GM20431 (cell line): ENCODE data around the gene SORBS1.

Experiments
- in situ Hi-C: fragments of 300-500 bp; cut with MseI, MboI; formaldehyde crosslinking; loops from one replicate; pipeline ENCODE4 v1.15.0; 2020; ENCODE audit warnings: low sequenced_read_pairs; ENCODE audit not compliant: unreplicated experiment

SORBS1 gene

GRCh38 chr10:95561177-95561863, at the start of gene SORBS1:
SORBS1 (minus strand) TSS chr10:95561371; CDS start chr10:95441135, 120,236 bp downstream.
- in situ Hi-C loops, result no loop called here

- in situ Hi-C loops, result no loop called here
These were observed 49.6 kb upstream of the SORBS1 start for GRCh38 chr10:95610727-95611126.

GRCh38 chr10:95606922-95607321, 45.8 kb upstream of the SORBS1 start:
- in situ Hi-C loops, result loop anchor here (10.0 kb wide), 1 partner anchor 172 kb away; no protein-coding TSS in a partner anchor

GRCh38 chr10:95605163-95605562, 44.0 kb upstream of the SORBS1 start:
- in situ Hi-C loops, result loop anchor here (10.0 kb wide), 1 partner anchor 170 kb away; no protein-coding TSS in a partner anchor

- in situ Hi-C loops, result loop anchor here (10.0 kb wide), 1 partner anchor 170 kb away; no protein-coding TSS in a partner anchor
These were observed 43.5 kb upstream of the SORBS1 start for GRCh38 chr10:95604630-95605029.

GRCh38 chr10:95602382-95602781, 41.2 kb upstream of the SORBS1 start:
- in situ Hi-C loops, result loop anchor here (10.0 kb wide), 1 partner anchor 168 kb away; no protein-coding TSS in a partner anchor

GRCh38 chr10:95601116-95601719, 40.0 kb upstream of the SORBS1 start:
- in situ Hi-C loops, result loop anchor here (10.0 kb wide), 1 partner anchor 166 kb away; no protein-coding TSS in a partner anchor

- in situ Hi-C loops, result loop anchor here (10.0 kb wide), 1 partner anchor 165 kb away; no protein-coding TSS in a partner anchor
These were observed 39.0 kb upstream of the SORBS1 start for GRCh38 chr10:95600158-95600557.

- in situ Hi-C loops, result no loop called here
These were observed 36.6 kb upstream of the SORBS1 start for GRCh38 chr10:95597788-95598187.

GRCh38 chr10:95588025-95588424, 26.9 kb upstream of the SORBS1 start:
- in situ Hi-C loops, result no loop called here

- in situ Hi-C loops, result no loop called here
These were observed 18.8 kb upstream of the SORBS1 start for GRCh38 chr10:95579835-95580535.

GRCh38 chr10:95579292-95579691, 18.1 kb upstream of the SORBS1 start:
- in situ Hi-C loops, result no loop called here

GRCh38 chr10:95578619-95579018, 17.4 kb upstream of the SORBS1 start:
- in situ Hi-C loops, result no loop called here

- in situ Hi-C loops, result no loop called here
These were observed 13.6 kb upstream of the SORBS1 start for GRCh38 chr10:95574649-95575365.

GRCh38 chr10:95573964-95574604, 12.9 kb upstream of the SORBS1 start:
- in situ Hi-C loops, result no loop called here

- in situ Hi-C loops, result no loop called here
These were observed 12.4 kb upstream of the SORBS1 start for GRCh38 chr10:95573527-95573926.

GRCh38 chr10:95572131-95572820, 11.1 kb upstream of the SORBS1 start:
- in situ Hi-C loops, result no loop called here

GRCh38 chr10:95571390-95571789, 10.2 kb upstream of the SORBS1 start:
- in situ Hi-C loops, result no loop called here

- in situ Hi-C loops, result no loop called here
These were observed 8.2 kb upstream of the SORBS1 start for GRCh38 chr10:95569368-95569767.
